ENCODE data around the gene CCDC68. TPM values are rescaled to one million over a fixed set of nuclear protein-coding genes. Genes with fewer than 3 reads are reported as not detected.

Gene CCDC68
- total and polyA plus RNA-seq, 2 of the 13 experiments (the other 11 are each of a cell fraction or from before 2014, with no cell fraction given), result 4.6 to 13.3 TPM

DNA sequence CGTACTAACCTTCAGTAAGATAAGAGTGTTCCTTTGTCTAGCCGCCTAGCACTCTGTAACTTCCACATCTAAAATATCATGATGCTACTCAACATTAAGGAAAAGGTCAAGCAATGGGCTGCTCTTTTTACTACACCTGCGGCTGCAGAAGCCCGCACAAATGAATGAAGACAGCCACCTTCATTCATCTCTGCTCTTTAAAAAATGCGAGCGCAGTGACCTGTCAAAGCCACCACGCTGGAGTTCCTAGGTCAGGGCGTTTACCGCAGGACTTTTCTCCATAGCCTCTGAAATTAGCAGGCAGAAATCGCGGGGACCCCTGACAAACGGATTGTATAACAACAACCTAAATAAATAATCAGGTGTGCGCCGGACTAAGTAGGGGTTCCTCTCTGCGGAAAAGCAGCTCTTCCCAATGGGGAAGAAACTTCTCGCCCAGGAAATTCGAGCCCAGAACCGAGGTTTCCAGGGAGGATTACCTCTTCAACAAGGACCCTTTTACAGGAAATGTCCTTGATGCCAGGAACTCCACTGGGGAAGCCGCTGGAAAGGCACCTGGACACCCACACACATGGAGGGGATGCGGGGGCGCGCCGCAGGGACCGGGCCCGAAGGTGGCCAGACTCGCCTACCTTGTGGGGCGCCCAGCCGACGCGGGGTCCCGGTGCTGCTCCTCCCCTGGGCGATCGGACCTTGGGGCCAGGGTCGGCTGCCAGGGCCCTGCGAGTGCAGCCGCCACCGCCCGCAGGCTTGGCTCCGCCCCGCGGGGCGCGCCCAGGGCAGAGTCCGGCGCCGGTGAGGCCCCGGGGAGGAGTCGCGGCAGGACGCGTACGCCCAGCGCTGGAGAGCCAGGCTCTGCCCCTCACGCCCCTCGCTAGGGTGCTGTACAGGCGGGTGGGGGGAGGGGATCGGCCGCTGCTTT, at the start of gene CCDC68 (continued):
- TF ChIP-seq ZNF766 (CRISPR knock-in tag; IDR thresholded peaks at IDR 0.05; ENCODE audit: borderline replicate concordance) (no peak), NR2F1 (CRISPR knock-in tag; IDR thresholded peaks at IDR 0.05) (no peak), RARA (CRISPR knock-in tag; IDR thresholded peaks at IDR 0.05) (0 out of 2 replicates have a peak, but pooled peaks have one; percentile 28), NCOA1 (CRISPR knock-in tag; IDR thresholded peaks at IDR 0.05) (no peak), SOX6 (IDR thresholded peaks at IDR 0.05) (no peak), SOX6 (CRISPR knock-in tag; IDR thresholded peaks at IDR 0.05) (no peak; the same call in 1 of the 2 replicates), ZSCAN25 (CRISPR knock-in tag; IDR thresholded peaks at IDR 0.05) (no peak), FOXA3 (CRISPR knock-in tag; IDR thresholded peaks at IDR 0.05) (peak; percentile 47), POLR2AphosphoS5 (IDR thresholded peaks at IDR 0.05; ENCODE audit: low read depth, low read length) (peak; percentile 37; the same call in 1 of the 2 replicates), KAT8 (CRISPR knock-in tag; IDR thresholded peaks at IDR 0.05) (no peak), HIVEP1 (CRISPR knock-in tag; IDR thresholded peaks at IDR 0.05) (peak; percentile 17; the same call in 1 of the 2 replicates), ZNF335 (CRISPR knock-in tag; IDR thresholded peaks at IDR 0.05) (no peak), HNRNPK (IDR thresholded peaks at IDR 0.05; ENCODE audit: low read depth, low read length, poor library complexity, severe bottlenecking) (no peak)
- TF ChIP-seq, protein P1, sequence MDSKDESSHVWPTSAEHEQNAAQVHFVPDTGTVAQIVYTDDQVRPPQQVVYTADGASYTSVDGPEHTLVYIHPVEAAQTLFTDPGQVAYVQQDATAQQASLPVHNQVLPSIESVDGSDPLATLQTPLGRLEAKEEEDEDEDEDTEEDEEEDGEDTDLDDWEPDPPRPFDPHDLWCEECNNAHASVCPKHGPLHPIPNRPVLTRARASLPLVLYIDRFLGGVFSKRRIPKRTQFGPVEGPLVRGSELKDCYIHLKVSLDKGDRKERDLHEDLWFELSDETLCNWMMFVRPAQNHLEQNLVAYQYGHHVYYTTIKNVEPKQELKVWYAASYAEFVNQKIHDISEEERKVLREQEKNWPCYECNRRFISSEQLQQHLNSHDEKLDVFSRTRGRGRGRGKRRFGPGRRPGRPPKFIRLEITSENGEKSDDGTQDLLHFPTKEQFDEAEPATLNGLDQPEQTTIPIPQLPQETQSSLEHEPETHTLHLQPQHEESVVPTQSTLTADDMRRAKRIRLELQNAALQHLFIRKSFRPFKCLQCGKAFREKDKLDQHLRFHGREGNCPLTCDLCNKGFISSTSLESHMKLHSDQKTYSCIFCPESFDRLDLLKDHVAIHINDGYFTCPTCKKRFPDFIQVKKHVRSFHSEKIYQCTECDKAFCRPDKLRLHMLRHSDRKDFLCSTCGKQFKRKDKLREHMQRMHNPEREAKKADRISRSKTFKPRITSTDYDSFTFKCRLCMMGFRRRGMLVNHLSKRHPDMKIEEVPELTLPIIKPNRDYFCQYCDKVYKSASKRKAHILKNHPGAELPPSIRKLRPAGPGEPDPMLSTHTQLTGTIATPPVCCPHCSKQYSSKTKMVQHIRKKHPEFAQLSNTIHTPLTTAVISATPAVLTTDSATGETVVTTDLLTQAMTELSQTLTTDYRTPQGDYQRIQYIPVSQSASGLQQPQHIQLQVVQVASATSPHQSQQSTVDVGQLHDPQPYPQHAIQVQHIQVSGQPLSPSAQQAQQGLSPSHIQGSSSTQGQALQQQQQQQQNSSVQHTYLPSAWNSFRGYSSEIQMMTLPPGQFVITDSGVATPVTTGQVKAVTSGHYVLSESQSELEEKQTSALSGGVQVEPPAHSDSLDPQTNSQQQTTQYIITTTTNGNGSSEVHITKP (CRISPR knock-in tag; IDR thresholded peaks at IDR 0.05; ENCODE audit: low read depth), result no peak
- TF ChIP-seq, protein P2, sequence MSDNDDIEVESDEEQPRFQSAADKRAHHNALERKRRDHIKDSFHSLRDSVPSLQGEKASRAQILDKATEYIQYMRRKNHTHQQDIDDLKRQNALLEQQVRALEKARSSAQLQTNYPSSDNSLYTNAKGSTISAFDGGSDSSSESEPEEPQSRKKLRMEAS (IDR thresholded peaks at IDR 0.05), result peak; percentile 60
- TF ChIP-seq, protein P3, sequence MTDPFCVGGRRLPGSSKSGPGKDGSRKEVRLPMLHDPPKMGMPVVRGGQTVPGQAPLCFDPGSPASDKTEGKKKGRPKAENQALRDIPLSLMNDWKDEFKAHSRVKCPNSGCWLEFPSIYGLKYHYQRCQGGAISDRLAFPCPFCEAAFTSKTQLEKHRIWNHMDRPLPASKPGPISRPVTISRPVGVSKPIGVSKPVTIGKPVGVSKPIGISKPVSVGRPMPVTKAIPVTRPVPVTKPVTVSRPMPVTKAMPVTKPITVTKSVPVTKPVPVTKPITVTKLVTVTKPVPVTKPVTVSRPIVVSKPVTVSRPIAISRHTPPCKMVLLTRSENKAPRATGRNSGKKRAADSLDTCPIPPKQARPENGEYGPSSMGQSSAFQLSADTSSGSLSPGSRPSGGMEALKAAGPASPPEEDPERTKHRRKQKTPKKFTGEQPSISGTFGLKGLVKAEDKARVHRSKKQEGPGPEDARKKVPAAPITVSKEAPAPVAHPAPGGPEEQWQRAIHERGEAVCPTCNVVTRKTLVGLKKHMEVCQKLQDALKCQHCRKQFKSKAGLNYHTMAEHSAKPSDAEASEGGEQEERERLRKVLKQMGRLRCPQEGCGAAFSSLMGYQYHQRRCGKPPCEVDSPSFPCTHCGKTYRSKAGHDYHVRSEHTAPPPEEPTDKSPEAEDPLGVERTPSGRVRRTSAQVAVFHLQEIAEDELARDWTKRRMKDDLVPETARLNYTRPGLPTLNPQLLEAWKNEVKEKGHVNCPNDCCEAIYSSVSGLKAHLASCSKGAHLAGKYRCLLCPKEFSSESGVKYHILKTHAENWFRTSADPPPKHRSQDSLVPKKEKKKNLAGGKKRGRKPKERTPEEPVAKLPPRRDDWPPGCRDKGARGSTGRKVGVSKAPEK (CRISPR knock-in tag; IDR thresholded peaks at IDR 0.05; ENCODE audit: borderline replicate concordance), result no peak

Measured in HepG2 (cell line).